ENCODE measurements around the gene OR14A16. TPM values are rescaled to one million over a fixed set of nuclear protein-coding genes. Genes with fewer than 3 reads are reported as not detected.
A peak's percentile ranks its signal among the peaks of the same experiment; 100 is the strongest.

Gene OR14A16
- total RNA-seq, 1 experiment from 2014 or later = not detected

GRCh38 chr1:247849616-247850015 lies 25.7 kb upstream of the OR14A16 start:
- intact Hi-C loops (cut with micrococcal nuclease) = no loop called here
- H3K36me3 Mint-ChIP-seq (ENCODE audit: insufficient read depth, unreplicated experiment) = no peaks in the 10 kb centered on the region
- H3K27ac Mint-ChIP-seq (ENCODE audit: low read depth, unreplicated experiment) = no peak overlapping the region
- no peaks in the 10 kb centered on the region for H3K27me3 Mint-ChIP-seq (ENCODE audit: insufficient read depth, unreplicated experiment)
- BruUV-seq (replicated peaks) = no TSS peak
- CTCF ChIA-PET = interaction anchor here (0.6 to 0.7 kb wide), 2 partner anchors 94 to 170 kb away, joined by 3 to 4 read pairs; partner anchors contain the start of gene OR13G1
- DNase-seq (ENCODE audit: unreplicated experiment) = peak; percentile 21
- POLR2A ChIA-PET = no interaction called here
- peaks cover 11% of the 10 kb centered on the region for H3K4me1 Mint-ChIP-seq (ENCODE audit: insufficient read depth, unreplicated experiment)
- no peak overlapping the region for H3K4me3 Mint-ChIP-seq (ENCODE audit: unreplicated experiment)
- H3K9me3 Mint-ChIP-seq (ENCODE audit: unreplicated experiment) = peaks cover 8% of the 10 kb centered on the region
- TF ChIP-seq, protein P1, sequence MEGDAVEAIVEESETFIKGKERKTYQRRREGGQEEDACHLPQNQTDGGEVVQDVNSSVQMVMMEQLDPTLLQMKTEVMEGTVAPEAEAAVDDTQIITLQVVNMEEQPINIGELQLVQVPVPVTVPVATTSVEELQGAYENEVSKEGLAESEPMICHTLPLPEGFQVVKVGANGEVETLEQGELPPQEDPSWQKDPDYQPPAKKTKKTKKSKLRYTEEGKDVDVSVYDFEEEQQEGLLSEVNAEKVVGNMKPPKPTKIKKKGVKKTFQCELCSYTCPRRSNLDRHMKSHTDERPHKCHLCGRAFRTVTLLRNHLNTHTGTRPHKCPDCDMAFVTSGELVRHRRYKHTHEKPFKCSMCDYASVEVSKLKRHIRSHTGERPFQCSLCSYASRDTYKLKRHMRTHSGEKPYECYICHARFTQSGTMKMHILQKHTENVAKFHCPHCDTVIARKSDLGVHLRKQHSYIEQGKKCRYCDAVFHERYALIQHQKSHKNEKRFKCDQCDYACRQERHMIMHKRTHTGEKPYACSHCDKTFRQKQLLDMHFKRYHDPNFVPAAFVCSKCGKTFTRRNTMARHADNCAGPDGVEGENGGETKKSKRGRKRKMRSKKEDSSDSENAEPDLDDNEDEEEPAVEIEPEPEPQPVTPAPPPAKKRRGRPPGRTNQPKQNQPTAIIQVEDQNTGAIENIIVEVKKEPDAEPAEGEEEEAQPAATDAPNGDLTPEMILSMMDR (IDR thresholded peaks at IDR 0.05; ENCODE audit: unreplicated experiment) = no peak

- BruUV-seq (replicated peaks) = no TSS peak
- DNase-seq (ENCODE audit: unreplicated experiment) = no peak
- H3K9me3 Mint-ChIP-seq (ENCODE audit: unreplicated experiment) = peaks cover 4% of the 10 kb centered on the region
- no peaks in the 10 kb centered on the region for H3K36me3 Mint-ChIP-seq (ENCODE audit: insufficient read depth, unreplicated experiment)
- ChIA-PET CTCF (no interaction called here), POLR2A (no interaction called here)
- intact Hi-C loops (cut with micrococcal nuclease) = no loop called here
- TF ChIP-seq, protein P1 (IDR thresholded peaks at IDR 0.05; ENCODE audit: unreplicated experiment) = no peak
- H3K27me3 Mint-ChIP-seq (ENCODE audit: insufficient read depth, unreplicated experiment) = no peaks in the 10 kb centered on the region
- no peak overlapping the region for H3K27ac Mint-ChIP-seq (ENCODE audit: low read depth, unreplicated experiment)
- H3K4me1 Mint-ChIP-seq (ENCODE audit: insufficient read depth, unreplicated experiment) = peaks cover 8% of the 10 kb centered on the region
- H3K4me3 Mint-ChIP-seq (ENCODE audit: unreplicated experiment) = no peak overlapping the region
Measured at GRCh38 chr1:247848346-247848745, 24.4 kb upstream of the OR14A16 start.

GRCh38 chr1:247845693-247846017 lies 21.7 kb upstream of the OR14A16 start:
- DNase-seq (ENCODE audit: unreplicated experiment) = no peak
- Mint-ChIP-seq H3K27me3 (ENCODE audit: insufficient read depth, unreplicated experiment) (no peaks in the 10 kb centered on the region), H3K4me1 (ENCODE audit: insufficient read depth, unreplicated experiment) (peaks cover 5% of the 10 kb centered on the region), H3K36me3 (ENCODE audit: insufficient read depth, unreplicated experiment) (no peaks in the 10 kb centered on the region), H3K27ac (ENCODE audit: low read depth, unreplicated experiment) (no peak overlapping the region), H3K9me3 (ENCODE audit: unreplicated experiment) (no peaks in the 10 kb centered on the region), H3K4me3 (ENCODE audit: unreplicated experiment) (no peak overlapping the region)
- intact Hi-C loops (cut with micrococcal nuclease) = no loop called here
- ChIA-PET CTCF (interaction anchor here (1.5 kb wide), 1 partner anchor 10 kb away, joined by 5 read pairs; no protein-coding TSS in a partner anchor), POLR2A (no interaction called here)
- TF ChIP-seq, protein P1 (IDR thresholded peaks at IDR 0.05; ENCODE audit: unreplicated experiment) = no peak
- no TSS peak for BruUV-seq (replicated peaks)

DNA sequence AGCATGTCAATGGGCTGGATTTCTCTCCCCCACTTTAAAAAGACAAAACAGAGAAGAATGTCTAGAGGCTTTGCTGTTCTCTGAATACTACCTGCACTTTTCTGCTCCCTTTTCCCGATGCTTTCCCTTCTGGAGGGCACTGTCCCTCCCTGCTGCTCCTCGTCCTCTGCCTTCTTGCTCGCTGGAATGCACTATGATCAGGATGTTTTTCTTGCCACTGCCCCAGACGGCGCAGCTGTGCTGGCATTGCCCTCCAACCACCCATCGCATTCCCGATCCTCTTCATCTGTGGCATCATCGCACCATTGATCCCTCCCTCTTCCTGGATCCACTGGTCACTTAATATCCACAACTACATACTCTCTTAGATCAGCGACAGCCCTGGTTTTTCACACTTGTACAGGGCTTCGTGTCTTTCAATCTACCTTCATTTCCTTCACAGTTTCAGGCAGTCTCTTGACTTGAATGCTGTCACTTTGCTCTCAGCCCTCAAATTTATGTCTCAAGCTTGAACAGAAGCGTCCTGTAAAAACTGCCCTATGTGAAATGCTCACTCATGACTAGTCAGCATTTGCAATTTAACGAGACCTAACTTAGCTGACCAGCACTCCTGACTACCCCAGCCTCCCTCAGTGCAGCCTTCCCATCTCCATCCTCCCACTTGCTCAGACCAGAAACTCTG lies 21.2 kb upstream of the OR14A16 start:
- DNase-seq (ENCODE audit: unreplicated experiment) = no peak
- H3K4me1 Mint-ChIP-seq (ENCODE audit: insufficient read depth, unreplicated experiment) = peaks cover 5% of the 10 kb centered on the region
- CTCF ChIA-PET = interaction anchor here (0.6 kb wide), 1 partner anchor 121 kb away, joined by 3 read pairs; no protein-coding TSS in a partner anchor
- no peaks in the 10 kb centered on the region for H3K36me3 Mint-ChIP-seq (ENCODE audit: insufficient read depth, unreplicated experiment)
- no peak overlapping the region for H3K4me3 Mint-ChIP-seq (ENCODE audit: unreplicated experiment)
- POLR2A ChIA-PET = no interaction called here
- no TSS peak for BruUV-seq (replicated peaks)
- H3K9me3 Mint-ChIP-seq (ENCODE audit: unreplicated experiment) = no peaks in the 10 kb centered on the region
- intact Hi-C loops (cut with micrococcal nuclease) = no loop called here
- H3K27me3 Mint-ChIP-seq (ENCODE audit: insufficient read depth, unreplicated experiment) = no peaks in the 10 kb centered on the region
- TF ChIP-seq, protein P1 (IDR thresholded peaks at IDR 0.05; ENCODE audit: unreplicated experiment) = no peak
- H3K27ac Mint-ChIP-seq (ENCODE audit: low read depth, unreplicated experiment) = no peak overlapping the region
